Measurements from ENCODE around the gene HYDIN.

HYDIN gene

DNA sequence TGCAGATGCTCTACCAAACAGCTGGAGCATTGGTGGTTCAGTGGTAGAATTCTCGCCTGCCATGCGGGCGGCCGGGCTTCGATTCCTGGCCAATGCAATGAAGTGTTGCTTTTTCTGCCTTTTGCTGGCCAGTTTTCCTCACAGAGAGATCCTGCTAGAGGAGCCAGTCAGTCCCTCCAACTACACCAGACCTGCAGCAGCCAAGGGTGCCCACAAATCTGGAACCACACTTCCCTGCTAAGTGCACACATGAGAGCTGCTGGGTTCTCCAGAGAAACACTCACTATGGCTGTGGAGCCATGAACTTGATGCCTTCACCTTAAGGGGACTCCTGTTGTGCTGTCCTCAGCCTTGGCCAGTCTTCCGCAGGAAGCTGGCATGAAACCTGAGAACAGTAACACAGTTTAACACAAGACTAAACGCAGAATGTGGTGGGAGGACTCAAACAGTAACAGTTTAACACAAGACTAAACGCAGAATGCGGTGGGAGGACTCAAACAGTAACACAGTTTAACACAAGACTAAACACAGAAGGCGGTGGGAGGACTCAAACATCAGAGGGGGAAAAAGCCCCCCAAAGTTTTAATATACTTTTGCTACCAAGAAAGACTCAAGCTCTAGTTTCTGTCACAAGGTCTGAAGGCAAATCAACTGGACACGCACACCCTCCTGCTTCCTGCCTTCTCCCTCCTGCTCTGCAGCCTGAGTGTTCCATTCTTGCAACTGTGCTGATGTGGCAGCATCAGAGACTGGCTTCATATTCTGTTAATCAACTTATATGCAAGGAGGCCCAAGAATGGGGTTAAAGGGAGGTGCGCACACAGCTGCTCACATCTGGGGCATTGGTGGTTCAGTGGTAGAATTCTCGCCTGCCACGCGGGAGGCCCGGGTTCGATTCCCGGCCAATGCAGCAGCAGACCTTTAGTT lies 441.6 kb downstream of the HYDIN start:
- no peak for DNase-seq (ENCODE audit: low spot score)

DNA sequence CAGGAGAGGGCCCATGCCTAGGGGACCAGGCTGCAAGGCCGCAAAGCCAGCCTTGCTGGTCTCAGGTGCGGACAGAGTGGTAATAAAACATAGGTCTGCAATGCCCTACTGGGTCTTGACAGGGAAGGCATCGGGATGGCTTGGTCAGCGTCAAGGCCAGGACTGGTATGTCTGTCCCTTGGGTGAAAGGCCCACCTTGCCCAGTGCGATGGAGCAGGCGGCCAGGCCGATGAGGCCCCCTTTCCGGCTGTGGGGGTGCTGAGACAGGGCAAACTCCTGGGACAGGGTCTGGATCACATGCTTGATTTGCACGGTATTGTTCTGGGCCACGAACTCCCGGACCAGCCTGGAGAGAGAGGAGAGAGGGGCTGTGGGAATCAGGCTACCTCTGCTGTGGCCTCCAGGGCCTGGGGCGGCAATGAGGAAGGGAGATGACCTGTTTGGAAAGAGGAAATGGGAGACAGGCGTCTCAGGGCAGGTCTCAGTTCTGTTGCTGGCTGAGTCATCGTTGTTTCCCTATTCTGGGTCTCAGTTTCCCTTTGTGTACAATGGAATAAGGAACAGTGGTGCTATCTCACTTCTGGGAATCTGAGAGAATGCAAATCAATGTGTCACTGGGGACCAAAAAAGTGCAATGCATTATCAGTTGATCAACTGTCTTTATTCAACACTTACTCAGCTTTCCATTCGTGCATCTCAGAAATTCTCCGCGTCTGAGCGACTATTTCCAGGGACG lies 444.3 kb downstream of the HYDIN start:
- DNase-seq (ENCODE audit: low spot score) = no peak

DNA sequence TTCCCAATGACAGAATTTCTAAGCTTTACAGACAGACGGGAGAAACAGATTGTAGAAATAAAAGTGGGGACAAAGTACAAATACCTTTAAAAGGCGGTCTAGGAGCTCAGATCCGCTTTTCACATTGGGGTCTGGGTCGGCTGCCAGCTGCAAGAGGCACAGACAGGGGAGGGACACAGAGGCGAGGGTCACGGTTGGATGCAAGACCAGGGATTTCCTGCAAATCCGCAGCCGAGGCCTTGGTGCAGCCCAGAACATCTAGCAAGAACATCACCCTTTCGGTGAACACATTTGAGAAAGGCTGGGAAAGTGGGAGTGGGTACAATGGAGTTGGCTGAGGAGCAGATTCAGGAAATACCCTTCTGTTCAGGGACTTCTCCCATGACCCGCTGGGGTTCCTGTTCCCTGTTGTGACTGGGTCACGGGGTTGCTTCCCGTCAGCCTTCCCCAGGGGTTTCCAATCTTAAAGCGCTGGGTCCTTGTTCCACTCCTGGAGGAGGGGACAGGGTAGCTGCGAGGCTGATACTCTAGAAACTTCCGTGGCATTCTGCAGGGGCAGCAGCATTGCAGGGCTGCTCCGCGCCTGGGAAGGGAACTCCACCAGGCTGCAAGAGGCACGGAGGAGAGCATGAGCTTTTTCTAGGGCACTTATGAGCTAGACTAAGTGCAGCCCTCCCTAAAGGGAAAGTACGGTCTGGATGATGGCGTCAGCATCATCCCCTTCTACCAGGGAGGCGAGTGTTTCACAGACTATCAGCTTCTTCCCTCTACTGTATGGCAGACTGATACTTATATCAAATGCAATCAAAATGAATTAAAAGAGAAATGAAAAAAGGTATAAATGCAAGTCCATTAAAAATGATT lies 445.6 kb downstream of the HYDIN start:
- no peak for DNase-seq (ENCODE audit: low spot score)

DNA sequence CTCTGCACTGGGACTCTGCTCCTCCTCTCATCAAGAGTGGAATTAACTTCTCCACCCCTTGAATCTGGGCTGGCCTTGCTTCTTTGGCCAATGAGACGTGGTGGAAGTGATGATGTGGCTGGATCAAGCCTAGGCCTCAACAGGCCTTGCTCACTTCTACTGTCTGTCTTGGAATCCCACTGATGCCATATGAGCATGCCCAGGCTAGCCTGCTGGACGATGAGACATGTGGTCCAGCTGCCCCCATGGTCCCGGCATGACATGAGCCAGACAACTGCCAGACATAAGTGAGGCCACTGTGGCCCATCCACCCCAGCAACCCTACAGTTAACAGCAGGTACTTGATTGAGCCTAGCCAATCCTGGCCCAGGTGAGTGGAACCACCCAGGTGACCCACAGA lies 448.3 kb downstream of the HYDIN start:
- no peak for DNase-seq (ENCODE audit: low spot score)

DNA sequence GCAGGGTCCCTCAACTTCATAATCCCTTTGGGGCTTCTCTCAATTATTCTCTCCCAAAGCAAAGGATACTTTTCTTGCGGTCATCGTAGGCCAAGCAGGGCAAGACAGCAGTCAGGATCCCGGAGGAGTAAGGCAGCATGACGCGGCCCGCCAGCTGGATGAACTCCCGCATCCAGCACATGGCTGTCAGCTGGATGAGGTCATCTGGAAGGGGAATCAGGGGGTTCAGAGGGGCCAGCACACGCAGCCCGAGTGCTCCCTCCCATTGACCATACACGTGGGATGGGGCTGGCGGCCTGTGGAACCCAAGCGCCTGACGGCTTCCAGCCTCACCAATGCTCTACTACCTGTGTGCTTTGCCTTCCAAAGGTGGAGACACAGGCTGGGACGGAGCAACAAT lies 448.7 kb downstream of the HYDIN start:
- DNase-seq (ENCODE audit: low spot score) = no peak

DNA sequence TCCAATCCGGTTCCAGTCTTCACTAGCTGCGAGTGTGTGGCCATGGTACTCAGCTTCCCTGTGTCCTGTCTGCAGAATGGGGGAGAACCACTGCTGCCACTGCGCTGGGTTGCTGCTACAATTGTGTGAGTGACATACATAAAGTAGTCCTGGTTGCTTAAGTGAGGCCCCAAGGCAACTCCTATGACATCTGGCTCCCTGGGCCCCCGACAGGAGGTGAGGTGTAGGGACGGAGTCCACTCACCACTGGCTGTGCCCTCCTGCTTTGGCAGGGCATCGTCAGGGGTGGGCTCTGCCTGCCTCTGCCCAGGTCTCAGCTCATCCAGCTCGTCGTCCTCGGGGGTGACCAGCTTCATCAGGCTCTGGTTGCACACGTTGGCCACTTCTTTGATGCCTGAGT lies 450.0 kb downstream of the HYDIN start:
- DNase-seq (ENCODE audit: low spot score) = no peak

DNA sequence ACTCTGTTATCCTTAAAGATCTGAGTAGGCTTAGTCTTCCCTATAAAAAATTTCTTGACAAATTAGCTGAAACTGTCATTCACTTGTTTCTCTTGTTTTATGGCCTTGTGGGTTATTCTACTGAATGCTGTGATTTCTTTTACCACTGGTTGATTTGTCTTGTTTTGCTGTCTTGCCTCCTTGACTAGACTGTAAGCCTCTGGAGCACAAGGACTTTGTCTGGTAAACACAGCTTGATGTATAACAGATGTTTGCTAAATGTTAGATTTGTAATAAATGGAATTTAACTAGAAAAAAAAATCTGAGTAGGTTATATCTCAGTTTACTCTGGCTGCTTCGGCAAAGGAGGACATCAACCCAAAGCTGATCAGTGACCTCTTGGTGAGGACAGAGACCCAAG lies 451.2 kb downstream of the HYDIN start:
- no peak for DNase-seq (ENCODE audit: low spot score)

DNA sequence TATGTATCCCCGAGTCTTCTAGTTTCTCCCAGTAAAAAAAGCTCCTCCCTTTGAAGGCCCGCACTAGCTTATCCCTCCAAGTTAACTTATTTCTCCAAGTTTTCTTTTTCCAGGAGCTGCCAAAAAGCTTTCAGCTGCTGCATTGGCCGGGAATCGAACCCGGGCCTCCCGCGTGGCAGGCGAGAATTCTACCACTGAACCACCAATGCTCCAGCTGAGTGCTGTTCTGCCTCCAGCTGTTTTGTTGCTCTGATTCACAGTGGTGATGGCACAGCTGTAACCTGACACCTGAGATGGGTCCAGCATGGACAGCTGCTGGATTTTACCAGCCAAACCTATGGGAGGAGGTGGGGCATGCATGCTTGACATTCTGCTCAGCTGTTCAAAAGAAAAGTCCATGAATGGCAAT lies 451.6 kb downstream of the HYDIN start:
- no peak for DNase-seq (ENCODE audit: low spot score)

DNA sequence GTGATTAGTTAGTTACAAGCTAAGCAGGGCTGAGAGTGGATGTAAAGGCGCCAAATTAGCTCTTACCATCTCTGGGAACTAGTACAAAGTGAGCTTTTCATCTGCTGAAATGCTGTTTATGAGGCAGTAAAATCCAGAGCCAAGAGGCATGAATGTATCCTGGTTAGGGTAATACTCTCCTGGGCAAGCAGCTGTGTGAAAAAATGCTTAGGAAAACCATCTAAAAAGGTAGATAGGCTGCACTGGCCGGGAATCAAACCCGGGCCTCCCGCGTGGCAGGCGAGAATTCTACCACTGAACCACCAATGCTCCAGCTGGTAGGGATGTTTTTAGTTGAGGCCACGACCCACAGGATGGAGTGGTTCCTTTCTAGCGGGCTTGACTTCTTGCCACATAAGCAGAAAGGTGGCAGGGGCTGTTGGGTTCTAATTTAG lies 452.5 kb downstream of the HYDIN start:
- DNase-seq (ENCODE audit: low spot score) = no peak

DNA sequence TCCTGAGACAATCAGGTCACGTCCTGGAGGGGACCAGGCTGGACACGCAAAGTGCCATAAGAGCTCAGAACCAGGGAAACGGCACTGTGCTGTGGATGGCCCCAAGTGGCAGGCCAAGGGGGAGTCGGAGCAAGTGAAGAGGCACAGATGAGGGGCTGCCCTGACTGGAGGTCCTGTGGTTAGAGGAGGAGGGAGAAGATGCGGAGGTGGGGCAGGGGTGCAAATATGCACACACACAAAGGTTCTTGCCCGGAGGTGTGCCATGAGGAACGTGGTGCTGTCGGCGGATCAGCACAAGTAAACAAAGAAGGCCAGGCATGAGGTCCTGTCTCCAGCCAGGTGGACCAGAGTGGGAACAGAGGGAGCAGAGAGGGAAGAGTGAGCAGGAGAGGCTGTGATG lies 453.0 kb downstream of the HYDIN start:
- DNase-seq (ENCODE audit: low spot score) = no peak

DNA sequence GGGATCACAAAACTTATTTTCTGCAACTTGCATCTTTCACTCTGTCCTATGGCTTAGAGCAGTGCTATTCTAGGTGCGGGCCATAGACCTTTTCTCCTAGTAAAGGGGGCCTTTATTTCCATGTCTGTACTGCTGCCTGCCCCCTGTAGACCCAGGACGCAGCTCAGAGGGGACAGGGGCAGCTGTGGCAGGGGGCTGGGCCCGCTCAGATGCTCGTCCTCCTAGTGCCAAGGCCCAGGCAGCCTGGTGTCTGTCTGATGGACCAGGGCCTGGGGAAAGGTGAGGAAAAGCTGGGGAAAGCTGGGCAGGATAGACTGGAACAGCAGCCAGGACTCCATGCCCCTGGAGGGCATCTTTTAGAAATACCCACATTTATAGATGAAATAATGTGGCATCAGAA lies 455.1 kb downstream of the HYDIN start:
- no peak for DNase-seq (ENCODE audit: low spot score)

DNA sequence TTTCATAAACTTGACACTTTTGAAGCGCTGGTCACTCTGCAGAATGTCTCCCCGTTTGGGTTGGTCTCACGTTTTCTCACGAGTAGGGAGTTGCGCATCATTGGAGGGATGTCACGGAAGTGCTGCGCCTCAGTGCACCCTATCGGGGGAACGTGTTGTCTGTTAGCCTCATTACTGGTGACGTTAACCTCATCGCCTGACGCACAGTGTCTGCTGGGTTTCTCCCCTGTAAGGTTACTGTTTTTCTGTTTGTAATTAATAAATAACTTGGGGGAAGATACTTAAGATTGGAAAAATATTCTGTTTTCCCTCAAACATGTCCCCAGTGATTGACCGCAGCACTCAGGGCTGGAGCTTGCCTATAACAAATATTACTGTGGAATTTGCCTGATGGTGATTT lies 456.3 kb downstream of the HYDIN start:
- DNase-seq (ENCODE audit: low spot score) = no peak

DNA sequence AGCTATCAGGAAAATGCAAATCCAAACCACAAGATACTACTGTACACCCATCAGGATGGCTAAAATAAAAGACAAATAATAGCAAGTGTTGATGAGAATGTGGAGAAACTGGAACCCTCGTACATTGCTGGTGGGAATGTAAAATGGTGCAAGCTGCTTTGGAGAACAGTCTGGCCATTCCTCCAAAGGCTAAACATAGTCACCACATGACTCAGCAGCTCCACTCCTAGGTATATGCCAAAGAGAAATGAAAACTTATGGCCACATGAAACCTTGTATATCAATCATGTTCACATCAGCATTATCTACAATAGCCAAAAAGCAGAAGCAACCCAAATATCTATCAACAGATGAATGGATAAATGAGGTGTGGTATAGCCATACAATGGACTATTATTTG lies 458.0 kb downstream of the HYDIN start:
- no peak for DNase-seq (ENCODE audit: low spot score)

DNA sequence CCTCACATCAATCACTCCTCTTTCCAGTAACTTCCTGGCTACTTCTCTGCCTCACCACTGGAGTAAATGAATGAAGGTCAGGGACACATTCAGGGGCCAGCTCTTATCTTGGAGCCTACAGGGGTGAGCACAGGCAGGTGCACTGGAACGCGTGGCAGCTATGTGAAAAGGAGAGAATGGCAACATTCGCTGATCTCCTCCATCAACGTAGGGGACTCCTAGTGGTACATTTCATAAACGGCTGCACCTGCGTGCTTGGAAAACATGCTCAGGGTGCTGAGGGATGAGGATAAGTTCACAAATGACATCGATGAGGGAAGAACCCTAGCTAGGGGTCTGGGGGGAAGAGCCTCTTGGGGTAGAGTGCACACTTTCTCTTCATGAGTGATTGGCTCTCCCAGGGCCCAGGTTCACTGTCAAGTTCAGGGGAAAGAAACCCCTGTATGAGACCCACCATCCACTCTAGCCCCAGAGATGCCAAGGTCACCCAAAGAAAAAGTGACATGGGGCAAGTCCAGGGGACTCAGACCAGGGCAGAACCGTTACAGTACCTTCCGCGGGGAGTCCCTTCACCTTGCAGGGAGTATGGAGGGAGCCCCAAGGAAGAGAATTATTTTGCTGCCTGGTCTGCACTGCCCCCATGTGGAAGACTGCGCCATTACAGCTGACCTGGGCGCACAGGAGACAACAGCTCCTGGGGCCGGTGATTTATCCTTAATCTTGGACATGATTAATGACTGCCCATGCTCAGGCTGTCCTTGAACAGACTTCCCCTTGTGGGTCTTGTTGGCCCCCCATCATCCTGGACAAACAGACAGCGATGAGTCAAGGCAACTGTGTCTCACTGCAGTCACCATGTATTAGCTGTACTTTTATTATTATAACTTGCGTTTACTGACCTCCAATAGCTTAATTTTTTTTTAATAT lies 459.6 kb downstream of the HYDIN start:
- no peak for DNase-seq (ENCODE audit: low spot score)

DNA sequence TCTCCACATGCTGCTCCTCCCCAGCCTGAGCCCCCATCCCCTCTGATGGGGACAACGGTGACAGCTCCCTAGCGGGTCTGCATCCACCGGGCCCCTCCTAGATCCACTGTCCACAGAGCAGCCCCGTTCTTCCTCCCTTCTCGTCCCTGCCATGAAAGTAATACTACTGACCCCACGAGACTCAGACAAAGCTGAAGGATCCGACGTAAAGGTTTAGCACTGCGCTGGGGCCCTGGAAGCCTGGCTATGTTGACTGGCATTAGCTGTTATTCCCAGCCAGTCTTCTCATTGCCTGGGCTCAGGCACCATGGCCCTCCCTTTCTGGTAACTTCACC lies 460.3 kb downstream of the HYDIN start:
- no peak for DNase-seq (ENCODE audit: low spot score)

DNA sequence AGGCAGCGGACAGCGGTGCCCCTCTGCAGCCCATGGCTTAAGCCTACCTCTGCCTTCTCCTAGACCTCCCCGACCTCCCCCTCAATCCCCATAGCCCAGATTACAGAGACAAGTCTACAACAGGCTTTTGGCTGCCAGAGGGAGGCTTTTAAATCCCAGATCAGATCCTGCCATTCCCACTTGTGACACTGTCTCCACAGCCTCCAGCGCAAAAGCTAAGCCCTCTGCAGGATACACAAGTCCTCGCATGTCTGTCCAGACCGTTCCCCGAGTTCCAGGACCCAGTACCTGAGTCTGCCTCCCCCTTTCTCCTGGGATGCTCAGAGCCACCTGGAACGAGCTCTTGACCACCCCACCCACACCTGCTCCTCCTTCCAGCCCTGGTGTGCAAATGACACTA lies 460.8 kb downstream of the HYDIN start:
- no peak for DNase-seq (ENCODE audit: low spot score)

DNA sequence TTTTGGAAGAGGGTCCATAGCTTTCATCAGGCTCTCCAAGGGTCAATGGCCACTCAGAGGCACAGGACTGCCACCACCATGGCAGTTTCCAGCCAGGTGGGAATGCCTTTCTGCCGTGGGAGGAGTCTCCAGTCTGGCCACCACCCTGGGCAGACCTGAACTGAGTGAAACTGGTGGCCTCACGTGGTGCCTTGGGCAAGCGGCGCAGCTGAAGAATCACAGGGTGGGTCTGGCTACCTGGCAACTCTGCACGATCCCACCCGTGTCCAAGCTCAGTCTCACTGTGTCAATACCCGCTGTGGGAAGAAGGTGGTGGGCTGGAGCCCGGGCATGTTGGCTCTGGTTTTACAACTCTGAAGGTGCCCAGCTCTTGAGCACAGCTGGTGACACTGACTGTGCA lies 461.4 kb downstream of the HYDIN start:
- no peak for DNase-seq (ENCODE audit: low spot score)

DNA sequence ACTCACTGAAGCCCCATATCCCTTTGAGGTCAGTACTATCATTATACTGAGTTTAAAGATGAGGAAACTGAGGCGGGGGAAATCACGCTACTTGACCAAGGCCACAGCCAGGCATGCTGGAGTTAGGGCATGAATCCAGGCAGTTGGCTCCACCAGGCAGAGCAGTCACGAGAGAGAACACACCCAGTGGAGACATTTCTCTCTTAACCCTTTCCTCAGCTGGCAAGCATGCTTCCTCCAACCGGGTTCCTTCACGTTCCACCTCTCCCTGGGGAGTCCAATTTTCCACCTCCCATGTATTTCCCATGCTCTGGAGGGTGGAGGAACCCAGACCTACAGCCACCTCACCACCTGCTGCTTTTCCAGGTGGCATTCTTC lies 462.3 kb downstream of the HYDIN start:
- no peak for DNase-seq (ENCODE audit: low spot score)

DNA sequence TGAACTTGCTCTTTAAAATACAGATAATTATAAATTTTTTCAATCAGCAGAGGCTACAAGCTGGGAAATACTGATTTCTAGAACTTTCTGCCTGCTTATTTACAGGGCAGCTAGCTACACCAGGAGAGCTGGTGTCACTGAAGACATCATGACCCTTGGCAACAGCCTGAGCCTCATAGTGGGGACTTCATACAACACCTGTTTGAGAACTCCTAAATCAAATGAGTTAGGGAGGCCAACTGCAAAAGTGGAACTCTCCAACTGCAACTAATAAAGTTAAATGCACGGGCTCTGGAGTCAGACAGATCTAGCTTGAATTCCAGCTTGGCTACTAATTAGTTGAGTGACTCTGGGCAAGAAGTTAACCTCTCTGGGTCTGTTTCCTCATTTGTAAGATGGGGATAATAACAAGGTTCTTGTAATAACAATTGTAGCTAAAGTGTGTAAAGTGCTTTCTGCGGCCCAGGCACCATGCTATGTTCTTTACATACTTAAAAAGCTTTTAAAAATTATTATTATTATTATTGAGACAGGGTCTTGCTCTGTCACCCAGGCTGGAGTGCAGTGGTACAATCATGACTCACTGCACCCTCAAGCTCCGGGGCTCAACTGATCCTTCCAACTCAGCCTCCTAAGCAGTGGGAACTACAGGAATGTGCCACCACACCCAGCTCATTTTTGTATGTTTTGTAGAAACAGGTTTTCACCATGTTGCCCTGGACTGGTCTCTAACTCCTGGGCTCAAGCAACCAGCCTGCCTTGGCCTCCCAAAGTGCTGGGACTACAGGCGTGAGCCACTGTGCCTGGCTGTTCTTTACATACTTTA lies 462.9 kb downstream of the HYDIN start:
- no peak for DNase-seq (ENCODE audit: low spot score)

DNA sequence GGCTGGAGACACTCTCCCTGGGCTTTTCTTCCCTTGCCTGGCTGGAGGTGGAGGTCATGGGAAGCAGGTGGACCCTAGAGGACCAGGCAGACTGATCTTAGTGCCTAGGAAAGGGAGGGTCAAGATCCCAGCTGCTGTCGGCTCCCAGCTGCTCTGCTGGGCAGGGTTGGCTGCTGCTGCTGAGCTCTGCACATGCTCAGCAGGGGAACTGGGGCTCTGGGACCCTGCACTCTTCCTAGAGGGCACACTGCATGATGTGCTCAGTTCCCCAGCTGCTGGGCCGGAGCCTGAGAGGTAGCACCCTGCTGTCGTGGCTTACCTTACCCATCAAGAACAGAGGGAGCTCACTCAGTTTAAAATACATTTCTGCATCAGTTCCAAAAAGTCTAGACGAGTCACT lies 463.9 kb downstream of the HYDIN start:
- no peak for DNase-seq (ENCODE audit: low spot score)

DNA sequence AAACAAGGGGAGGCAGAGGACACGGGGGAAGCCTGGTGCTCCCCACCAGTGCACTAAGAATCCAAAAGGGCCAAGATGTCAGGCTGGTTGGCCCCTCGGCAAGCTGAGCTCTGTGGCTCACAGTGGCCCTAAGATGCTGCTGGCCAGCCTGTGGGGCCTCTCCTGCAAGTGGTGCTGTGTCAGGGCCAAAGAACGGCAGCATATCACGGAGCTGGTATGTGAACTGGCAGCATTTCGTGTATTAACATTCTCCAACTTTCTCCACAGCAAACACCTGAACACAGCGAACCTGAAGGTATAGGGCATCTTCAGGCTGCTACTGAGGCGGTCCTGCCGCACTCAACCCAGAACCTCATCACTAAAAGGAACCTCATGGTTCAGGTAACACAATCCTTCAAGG lies 464.3 kb downstream of the HYDIN start:
- no peak for DNase-seq (ENCODE audit: low spot score)

Measured in putamen (tissue), 1 donor.